ENCODE data around the gene ACCS.

- TF ChIP-seq, protein P1, sequence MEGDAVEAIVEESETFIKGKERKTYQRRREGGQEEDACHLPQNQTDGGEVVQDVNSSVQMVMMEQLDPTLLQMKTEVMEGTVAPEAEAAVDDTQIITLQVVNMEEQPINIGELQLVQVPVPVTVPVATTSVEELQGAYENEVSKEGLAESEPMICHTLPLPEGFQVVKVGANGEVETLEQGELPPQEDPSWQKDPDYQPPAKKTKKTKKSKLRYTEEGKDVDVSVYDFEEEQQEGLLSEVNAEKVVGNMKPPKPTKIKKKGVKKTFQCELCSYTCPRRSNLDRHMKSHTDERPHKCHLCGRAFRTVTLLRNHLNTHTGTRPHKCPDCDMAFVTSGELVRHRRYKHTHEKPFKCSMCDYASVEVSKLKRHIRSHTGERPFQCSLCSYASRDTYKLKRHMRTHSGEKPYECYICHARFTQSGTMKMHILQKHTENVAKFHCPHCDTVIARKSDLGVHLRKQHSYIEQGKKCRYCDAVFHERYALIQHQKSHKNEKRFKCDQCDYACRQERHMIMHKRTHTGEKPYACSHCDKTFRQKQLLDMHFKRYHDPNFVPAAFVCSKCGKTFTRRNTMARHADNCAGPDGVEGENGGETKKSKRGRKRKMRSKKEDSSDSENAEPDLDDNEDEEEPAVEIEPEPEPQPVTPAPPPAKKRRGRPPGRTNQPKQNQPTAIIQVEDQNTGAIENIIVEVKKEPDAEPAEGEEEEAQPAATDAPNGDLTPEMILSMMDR (IDR thresholded peaks at IDR 0.05; ENCODE audit: low read depth, low read length, poor library complexity, severe bottlenecking): no peak
- TF ChIP-seq EZH2phosphoT487 (IDR thresholded peaks at IDR 0.05; ENCODE audit: borderline replicate concordance, low read length): no peak
Observed at GRCh38 chr11:44058275-44058674, 7.8 kb upstream of the ACCS start.
